ENCODE measurements around the gene SLC17A9. TPM values are rescaled to one million over a fixed set of nuclear protein-coding genes. Genes with fewer than 3 reads are reported as not detected.

Gene SLC17A9
- total RNA-seq, 2 donors from 2014 or later, result 10.2 to 11.8 TPM

Other genes starting within 250 kb of the SLC17A9 start
- gene NTSR1, start 243.9 kb upstream of the SLC17A9 start, total RNA-seq, result not detected
- gene MRGBP, start 156.2 kb upstream of the SLC17A9 start, total RNA-seq, result 10 to 100 TPM; 14.1 to 14.7 TPM
- 10 to 100 TPM; 42.9 to 44.9 TPM for gene OGFR, start 147.9 kb upstream of the SLC17A9 start, total RNA-seq
- gene COL9A3, start 135.7 kb upstream of the SLC17A9 start, total RNA-seq, result under 1 TPM; 0.31 to 0.46 TPM
- gene TCFL5, start 90.9 kb upstream of the SLC17A9 start, total RNA-seq, result 1 to 10 TPM; 4.4 to 4.9 TPM
- gene DIDO1, start 26.2 kb upstream of the SLC17A9 start, total RNA-seq, result 10 to 100 TPM; 50.0 TPM
- 10 to 100 TPM; 36.0 to 47.2 TPM for gene GID8, start 14.6 kb upstream of the SLC17A9 start, total RNA-seq
- not detected for gene BHLHE23, start 54.3 kb downstream of the SLC17A9 start, total RNA-seq